ENCODE data around the gene RHCE. TPM values are rescaled to one million over a fixed set of nuclear protein-coding genes. Genes with fewer than 3 reads are reported as not detected.

The RHCE gene
- total RNA-seq, 2 experiments from 2014 or later, result 0.17 to 0.25 TPM

Other genes starting within 250 kb of the RHCE start
- gene SYF2, start 188.3 kb downstream of the RHCE start, total RNA-seq, result 10 to 100 TPM; 50.1 to 52.9 TPM
- gene RSRP1, start 173.4 kb downstream of the RHCE start, total RNA-seq, result 100 to 1,000 TPM; 292 to 305 TPM
- gene RHD, start 148.3 kb downstream of the RHCE start, total RNA-seq, result not detected
- 100 to 1,000 TPM; 118 to 121 TPM for gene TMEM50A, start 82.5 kb downstream of the RHCE start, total RNA-seq
- 10 to 100 TPM; 20.6 to 21.1 TPM for gene MACO1, start 10.1 kb upstream of the RHCE start, total RNA-seq
- 10 to 100 TPM; 77.3 to 79.6 TPM for gene LDLRAP1, start 122.8 kb upstream of the RHCE start, total RNA-seq
- 10 to 100 TPM; 20.5 to 20.9 TPM for gene MAN1C1, start 196.0 kb upstream of the RHCE start, total RNA-seq